ENCODE measurements around the gene HMCES. TPM values are rescaled to one million over a fixed set of nuclear protein-coding genes. Genes with fewer than 3 reads are reported as not detected.
A peak's percentile ranks its signal among the peaks of the same experiment; 100 is the strongest.

Gene HMCES
- total and polyA plus RNA-seq, 2 of the 13 experiments (the other 11 are each of a cell fraction or from before 2014, with no cell fraction given), result 16.1 to 37.5 TPM

DNA sequence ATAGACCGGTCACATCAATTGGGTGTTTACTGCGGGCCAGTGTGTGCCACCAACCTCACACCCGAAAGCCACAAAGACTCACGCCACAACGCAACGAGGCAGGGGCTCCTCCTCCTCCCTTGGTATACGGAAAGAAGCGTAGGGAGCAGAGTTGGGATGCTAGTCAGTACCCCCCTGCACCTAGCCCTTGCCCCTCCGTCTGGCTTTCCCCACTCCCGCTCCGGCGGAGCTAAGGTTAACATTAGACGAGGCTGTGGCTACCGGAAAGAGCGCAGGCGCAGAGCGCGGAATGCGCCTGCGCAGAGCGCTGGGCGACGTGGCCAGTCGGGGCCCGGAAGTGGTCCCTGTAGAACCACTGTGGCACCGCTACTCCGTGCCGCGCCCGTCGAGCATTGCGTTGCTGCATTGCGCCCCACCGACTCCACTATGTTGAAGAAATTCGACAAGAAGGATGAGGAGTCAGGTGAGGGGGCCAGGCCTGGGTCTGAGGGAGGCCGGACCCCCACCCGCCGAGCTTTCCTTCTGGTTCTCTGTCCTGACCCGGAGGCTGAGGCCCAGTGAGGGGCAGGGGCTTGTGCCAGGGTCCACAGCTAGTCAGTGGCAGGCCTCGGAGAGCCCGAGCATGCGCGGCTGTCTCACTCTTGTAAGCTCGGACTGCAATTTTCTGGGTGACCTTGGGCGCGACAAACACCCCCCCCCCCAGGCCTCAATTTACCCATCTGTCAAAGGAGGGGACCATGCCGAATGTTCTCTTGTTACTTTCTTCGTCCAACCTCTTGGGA lies 29.2 kb upstream of the HMCES start, which contains the start of gene COPG1 (continued):
- TF ChIP-seq ZNF790 (CRISPR knock-in tag; IDR thresholded peaks at IDR 0.05; ENCODE audit: borderline replicate concordance), result no peak
- peak; percentile 63; the same call in 1 of the 2 replicates for TF ChIP-seq BRD4 (CRISPR knock-in tag; IDR thresholded peaks at IDR 0.05)
- TF ChIP-seq, protein P1, sequence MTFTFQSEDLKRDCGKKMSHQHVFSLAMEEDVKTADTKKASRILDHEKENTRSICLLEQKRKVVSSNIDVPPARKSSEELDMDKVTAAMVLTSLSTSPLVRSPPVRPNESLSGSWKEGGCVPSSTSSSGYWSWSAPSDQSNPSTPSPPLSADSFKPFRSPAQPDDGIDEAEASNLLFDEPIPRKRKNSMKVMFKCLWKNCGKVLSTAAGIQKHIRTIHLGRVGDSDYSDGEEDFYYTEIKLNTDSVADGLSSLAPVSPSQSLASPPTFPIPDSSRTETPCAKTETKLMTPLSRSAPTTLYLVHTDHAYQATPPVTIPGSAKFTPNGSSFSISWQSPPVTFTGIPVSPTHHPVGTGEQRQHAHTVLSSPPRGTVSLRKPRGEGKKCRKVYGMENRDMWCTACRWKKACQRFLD (CRISPR knock-in tag; IDR thresholded peaks at IDR 0.05; ENCODE audit: borderline replicate concordance), result no peak
- TF ChIP-seq, protein P2, sequence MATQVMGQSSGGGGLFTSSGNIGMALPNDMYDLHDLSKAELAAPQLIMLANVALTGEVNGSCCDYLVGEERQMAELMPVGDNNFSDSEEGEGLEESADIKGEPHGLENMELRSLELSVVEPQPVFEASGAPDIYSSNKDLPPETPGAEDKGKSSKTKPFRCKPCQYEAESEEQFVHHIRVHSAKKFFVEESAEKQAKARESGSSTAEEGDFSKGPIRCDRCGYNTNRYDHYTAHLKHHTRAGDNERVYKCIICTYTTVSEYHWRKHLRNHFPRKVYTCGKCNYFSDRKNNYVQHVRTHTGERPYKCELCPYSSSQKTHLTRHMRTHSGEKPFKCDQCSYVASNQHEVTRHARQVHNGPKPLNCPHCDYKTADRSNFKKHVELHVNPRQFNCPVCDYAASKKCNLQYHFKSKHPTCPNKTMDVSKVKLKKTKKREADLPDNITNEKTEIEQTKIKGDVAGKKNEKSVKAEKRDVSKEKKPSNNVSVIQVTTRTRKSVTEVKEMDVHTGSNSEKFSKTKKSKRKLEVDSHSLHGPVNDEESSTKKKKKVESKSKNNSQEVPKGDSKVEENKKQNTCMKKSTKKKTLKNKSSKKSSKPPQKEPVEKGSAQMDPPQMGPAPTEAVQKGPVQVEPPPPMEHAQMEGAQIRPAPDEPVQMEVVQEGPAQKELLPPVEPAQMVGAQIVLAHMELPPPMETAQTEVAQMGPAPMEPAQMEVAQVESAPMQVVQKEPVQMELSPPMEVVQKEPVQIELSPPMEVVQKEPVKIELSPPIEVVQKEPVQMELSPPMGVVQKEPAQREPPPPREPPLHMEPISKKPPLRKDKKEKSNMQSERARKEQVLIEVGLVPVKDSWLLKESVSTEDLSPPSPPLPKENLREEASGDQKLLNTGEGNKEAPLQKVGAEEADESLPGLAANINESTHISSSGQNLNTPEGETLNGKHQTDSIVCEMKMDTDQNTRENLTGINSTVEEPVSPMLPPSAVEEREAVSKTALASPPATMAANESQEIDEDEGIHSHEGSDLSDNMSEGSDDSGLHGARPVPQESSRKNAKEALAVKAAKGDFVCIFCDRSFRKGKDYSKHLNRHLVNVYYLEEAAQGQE (IDR thresholded peaks at IDR 0.05; ENCODE audit: borderline replicate concordance in 1 of 2, low read depth in 1 of 2, low read length in 2 of 2), result peak in 1 of 2 experiments; percentile 31; a peak in 1 of 4 replicates
- TF ChIP-seq MAFK (conservative IDR thresholded peaks at IDR 0.05 in 1 of 2, IDR thresholded peaks at IDR 0.05 in 1 of 2; ENCODE audit: low read length in 2 of 2), result no peak
- TF ChIP-seq MAF1 (CRISPR knock-in tag; IDR thresholded peaks at IDR 0.05; ENCODE audit: borderline replicate concordance), result no peak
- TF ChIP-seq, protein P3, sequence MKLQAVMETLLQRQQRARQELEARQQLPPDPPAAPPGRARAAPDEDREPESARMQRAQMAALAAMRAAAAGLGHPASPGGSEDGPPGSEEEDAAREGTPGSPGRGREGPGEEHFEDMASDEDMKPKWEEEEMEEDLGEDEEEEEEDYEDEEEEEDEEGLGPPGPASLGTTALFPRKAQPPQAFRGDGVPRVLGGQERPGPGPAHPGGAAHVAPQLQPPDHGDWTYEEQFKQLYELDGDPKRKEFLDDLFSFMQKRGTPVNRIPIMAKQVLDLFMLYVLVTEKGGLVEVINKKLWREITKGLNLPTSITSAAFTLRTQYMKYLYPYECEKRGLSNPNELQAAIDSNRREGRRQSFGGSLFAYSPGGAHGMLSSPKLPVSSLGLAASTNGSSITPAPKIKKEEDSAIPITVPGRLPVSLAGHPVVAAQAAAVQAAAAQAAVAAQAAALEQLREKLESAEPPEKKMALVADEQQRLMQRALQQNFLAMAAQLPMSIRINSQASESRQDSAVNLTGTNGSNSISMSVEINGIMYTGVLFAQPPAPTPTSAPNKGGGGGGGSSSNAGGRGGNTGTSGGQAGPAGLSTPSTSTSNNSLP (IDR thresholded peaks at IDR 0.05; ENCODE audit: low read depth, low read length), result no peak
- no peak for TF ChIP-seq HOXA7 (CRISPR knock-in tag; IDR thresholded peaks at IDR 0.05)
- no peak for TF ChIP-seq CBX2 (IDR thresholded peaks at IDR 0.05; ENCODE audit: low read depth, low read length)
- TF ChIP-seq CBX2 (CRISPR knock-in tag; IDR thresholded peaks at IDR 0.05; ENCODE audit: low read depth), result no peak
- TF ChIP-seq, protein P4, sequence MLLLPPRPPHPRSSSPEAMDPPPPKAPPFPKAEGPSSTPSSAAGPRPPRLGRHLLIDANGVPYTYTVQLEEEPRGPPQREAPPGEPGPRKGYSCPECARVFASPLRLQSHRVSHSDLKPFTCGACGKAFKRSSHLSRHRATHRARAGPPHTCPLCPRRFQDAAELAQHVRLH (CRISPR knock-in tag; IDR thresholded peaks at IDR 0.05; ENCODE audit: borderline replicate concordance, low read depth), result peak; percentile 90; the same call in 1 of the 2 replicates
- TF ChIP-seq ZFP36L2 (CRISPR knock-in tag; IDR thresholded peaks at IDR 0.05), result no peak
- no peak for TF ChIP-seq LCORL (IDR thresholded peaks at IDR 0.05)
- TF ChIP-seq LCORL (CRISPR knock-in tag; IDR thresholded peaks at IDR 0.05), result peak; percentile 83
- TF ChIP-seq, protein P5, sequence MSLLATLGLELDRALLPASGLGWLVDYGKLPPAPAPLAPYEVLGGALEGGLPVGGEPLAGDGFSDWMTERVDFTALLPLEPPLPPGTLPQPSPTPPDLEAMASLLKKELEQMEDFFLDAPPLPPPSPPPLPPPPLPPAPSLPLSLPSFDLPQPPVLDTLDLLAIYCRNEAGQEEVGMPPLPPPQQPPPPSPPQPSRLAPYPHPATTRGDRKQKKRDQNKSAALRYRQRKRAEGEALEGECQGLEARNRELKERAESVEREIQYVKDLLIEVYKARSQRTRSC (CRISPR knock-in tag; IDR thresholded peaks at IDR 0.05; ENCODE audit: low read depth), result no peak
- no peak for TF ChIP-seq PAX8 (CRISPR knock-in tag; IDR thresholded peaks at IDR 0.05; ENCODE audit: borderline replicate concordance)
- TF ChIP-seq, protein P6, sequence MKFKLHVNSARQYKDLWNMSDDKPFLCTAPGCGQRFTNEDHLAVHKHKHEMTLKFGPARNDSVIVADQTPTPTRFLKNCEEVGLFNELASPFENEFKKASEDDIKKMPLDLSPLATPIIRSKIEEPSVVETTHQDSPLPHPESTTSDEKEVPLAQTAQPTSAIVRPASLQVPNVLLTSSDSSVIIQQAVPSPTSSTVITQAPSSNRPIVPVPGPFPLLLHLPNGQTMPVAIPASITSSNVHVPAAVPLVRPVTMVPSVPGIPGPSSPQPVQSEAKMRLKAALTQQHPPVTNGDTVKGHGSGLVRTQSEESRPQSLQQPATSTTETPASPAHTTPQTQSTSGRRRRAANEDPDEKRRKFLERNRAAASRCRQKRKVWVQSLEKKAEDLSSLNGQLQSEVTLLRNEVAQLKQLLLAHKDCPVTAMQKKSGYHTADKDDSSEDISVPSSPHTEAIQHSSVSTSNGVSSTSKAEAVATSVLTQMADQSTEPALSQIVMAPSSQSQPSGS (CRISPR knock-in tag; IDR thresholded peaks at IDR 0.05), result 0 out of 2 replicates have a peak, but pooled peaks have one; percentile 21
- TF ChIP-seq HHEX (CRISPR knock-in tag; IDR thresholded peaks at IDR 0.05), result no peak
- peak; percentile 60; the same call in 1 of the 2 replicates for TF ChIP-seq KDM3A (CRISPR knock-in tag; IDR thresholded peaks at IDR 0.05; ENCODE audit: low read depth)
- no peak for TF ChIP-seq ZFP62 (CRISPR knock-in tag; IDR thresholded peaks at IDR 0.05)
